ENCODE data around the gene CCDC13. TPM values are rescaled to one million over a fixed set of nuclear protein-coding genes. Genes with fewer than 3 reads are reported as not detected.

Gene CCDC13
- total RNA-seq, 6 experiments from 2014 or later: 1.2 to 2.5 (median 1.6) TPM

DNA sequence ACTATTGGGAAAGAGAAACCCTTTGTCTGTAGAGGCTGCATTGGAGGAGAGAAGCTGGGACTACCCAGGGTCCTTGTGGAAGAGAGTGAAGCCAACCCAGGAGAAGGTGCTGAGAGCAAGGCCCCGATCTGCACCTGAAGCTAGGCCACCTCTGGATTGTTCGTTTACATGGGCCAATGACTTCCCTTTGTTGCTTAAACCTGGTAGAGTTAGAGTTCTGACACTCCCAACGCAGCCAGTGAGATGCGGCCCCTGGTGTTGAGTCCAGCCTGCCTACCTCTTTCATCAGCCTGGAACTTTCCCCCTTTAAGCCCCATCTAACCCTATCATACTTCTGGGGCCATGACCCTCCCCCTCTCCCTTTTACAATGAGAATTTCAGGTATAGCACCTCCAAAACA lies 30.8 kb downstream of the CCDC13 start:
- no peak overlapping the region for H3K4me3 ChIP-seq
- 94% methylated on average over 3 of the region's 4 CpGs for WGBS (ENCODE audit: insufficient coverage, low coverage, low lambda C conversion rate, missing lambda C conversion rate)
- H3K27me3 ChIP-seq: no peaks in the 10 kb centered on the region
- DNase-seq: no peak
- H3K36me3 ChIP-seq: no peaks in the 10 kb centered on the region
- intact Hi-C loops (cut with DNase I): no loop called here
- no peaks in the 10 kb centered on the region for H3K9me3 ChIP-seq
- TF ChIP-seq, protein P1, sequence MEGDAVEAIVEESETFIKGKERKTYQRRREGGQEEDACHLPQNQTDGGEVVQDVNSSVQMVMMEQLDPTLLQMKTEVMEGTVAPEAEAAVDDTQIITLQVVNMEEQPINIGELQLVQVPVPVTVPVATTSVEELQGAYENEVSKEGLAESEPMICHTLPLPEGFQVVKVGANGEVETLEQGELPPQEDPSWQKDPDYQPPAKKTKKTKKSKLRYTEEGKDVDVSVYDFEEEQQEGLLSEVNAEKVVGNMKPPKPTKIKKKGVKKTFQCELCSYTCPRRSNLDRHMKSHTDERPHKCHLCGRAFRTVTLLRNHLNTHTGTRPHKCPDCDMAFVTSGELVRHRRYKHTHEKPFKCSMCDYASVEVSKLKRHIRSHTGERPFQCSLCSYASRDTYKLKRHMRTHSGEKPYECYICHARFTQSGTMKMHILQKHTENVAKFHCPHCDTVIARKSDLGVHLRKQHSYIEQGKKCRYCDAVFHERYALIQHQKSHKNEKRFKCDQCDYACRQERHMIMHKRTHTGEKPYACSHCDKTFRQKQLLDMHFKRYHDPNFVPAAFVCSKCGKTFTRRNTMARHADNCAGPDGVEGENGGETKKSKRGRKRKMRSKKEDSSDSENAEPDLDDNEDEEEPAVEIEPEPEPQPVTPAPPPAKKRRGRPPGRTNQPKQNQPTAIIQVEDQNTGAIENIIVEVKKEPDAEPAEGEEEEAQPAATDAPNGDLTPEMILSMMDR (IDR thresholded peaks at IDR 0.05): no peak
- TF ChIP-seq POLR2A (IDR thresholded peaks at IDR 0.05): no peak
- ATAC-seq: no peak
- H3K4me1 ChIP-seq: peaks cover 0 to 19% (median 9%) of the 10 kb centered on the region in 4 donors
- no peak overlapping the region for H3K27ac ChIP-seq

DNA sequence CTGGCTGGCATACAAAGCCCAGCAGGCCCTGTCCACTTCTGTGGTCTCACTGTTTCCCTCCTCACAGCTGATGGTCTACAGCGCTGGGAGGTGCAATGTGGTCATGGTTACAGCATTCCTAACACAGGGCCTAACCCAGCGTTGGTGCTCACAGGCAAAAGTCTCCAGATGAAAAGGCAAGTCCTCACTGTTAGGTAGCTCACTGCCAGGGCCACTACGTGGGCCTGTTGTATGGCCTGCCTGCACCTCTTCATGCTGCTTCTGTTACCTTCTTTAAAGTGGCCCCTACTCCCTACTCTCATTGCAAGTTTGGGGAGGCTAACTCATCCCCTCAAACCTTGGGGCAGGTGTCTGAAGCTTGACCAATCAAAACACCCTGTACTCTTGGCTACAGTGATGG lies 31.3 kb downstream of the CCDC13 start:
- Histone ChIP-seq H3K27me3 (no peaks in the 10 kb centered on the region), H3K4me1 (peaks cover 0 to 16% (median 7%) of the 10 kb centered on the region in 4 donors), H3K4me3 (no peak overlapping the region), H3K36me3 (no peaks in the 10 kb centered on the region), H3K27ac (no peak overlapping the region), H3K9me3 (no peaks in the 10 kb centered on the region)
- WGBS (ENCODE audit: insufficient coverage, low coverage, low lambda C conversion rate, missing lambda C conversion rate): no CpG with 5 or more reads among the region's 3 CpGs
- TF ChIP-seq POLR2A (IDR thresholded peaks at IDR 0.05): no peak
- TF ChIP-seq, protein P1 (IDR thresholded peaks at IDR 0.05): no peak
- ATAC-seq (no peak), DNase-seq (no peak)
- intact Hi-C loops (cut with DNase I): no loop called here

DNA sequence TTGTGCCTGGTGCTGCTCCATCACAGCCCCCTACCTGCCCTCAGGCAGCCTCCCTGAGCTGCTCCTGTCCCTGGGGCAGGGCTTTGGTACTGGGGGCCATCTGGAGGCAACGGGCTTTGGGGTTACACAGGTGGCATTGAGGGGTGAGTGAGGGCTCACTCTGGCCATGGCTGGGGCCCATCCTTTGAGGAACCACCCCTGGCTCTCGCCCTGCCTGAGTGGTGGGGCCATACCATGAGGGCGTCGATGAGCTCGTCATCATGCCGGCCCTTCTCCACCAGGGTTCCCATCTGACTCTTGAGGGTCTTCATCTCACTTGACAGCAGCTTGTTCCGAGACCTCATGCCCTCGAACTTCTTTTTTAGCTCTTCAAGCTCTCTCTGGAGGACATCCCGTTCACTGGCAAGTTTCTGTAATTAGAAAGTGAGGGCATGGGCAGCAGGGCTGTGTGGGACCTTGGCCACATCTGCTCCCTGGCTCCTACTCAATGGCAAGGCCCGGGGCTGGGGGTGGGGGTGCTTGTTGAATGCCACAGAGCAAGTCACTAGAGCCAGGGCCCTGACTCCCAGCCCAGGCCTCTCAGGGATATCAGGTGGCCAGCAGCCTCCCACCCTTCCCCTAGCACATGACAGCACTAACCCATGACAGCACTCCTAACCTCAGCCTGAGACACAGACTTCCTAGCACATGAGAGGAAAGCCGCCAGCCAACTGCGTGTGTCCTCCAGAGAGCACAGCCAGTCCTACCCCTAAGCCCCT lies 33.5 kb downstream of the CCDC13 start:
- ATAC-seq (no peak), DNase-seq (no peak)
- Histone ChIP-seq H3K36me3 (no peaks in the 10 kb centered on the region), H3K4me1 (peaks cover 0 to 3% (median under 1%) of the 10 kb centered on the region in 4 donors), H3K9me3 (no peaks in the 10 kb centered on the region), H3K27me3 (no peaks in the 10 kb centered on the region), H3K4me3 (no peak overlapping the region), H3K27ac (no peak overlapping the region)
- intact Hi-C loops (cut with DNase I): loop anchor here in 1 of 2 donors (10.0 kb wide), 1 partner anchor 55 kb away; the partner anchor contains the start of gene KLHL40
- TF ChIP-seq, protein P1 (IDR thresholded peaks at IDR 0.05): no peak
- no peak for TF ChIP-seq POLR2A (IDR thresholded peaks at IDR 0.05)
- 100% methylated on average over 4 of the region's 12 CpGs for WGBS (ENCODE audit: insufficient coverage, low coverage, low lambda C conversion rate, missing lambda C conversion rate)

DNA sequence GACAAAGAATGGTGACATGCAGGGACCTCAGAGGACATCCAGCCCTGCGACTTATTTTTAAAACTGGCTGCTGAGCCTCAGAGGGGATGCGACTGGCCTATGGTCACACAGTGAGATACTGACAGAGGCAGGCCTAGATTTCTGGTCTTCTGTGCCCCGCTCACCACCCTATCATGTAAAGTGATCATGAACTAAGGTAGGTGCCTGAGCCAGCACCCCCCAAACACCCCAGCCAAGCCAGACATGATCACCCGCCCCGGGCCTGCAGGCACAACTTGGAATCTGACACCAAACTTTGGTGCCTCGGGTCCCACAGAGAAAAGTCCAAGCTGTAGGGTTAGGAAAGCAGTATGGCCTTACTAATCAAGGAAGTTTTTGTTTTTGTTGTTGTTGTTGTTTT lies 36.5 kb downstream of the CCDC13 start:
- WGBS (ENCODE audit: insufficient coverage, low coverage, low lambda C conversion rate, missing lambda C conversion rate): 100% methylated on average over 3 of the region's 6 CpGs
- DNase-seq: no peak
- no peak for ATAC-seq
- no peaks in the 10 kb centered on the region for H3K27me3 ChIP-seq
- no peaks in the 10 kb centered on the region for H3K9me3 ChIP-seq
- TF ChIP-seq, protein P1 (IDR thresholded peaks at IDR 0.05): no peak
- TF ChIP-seq POLR2A (IDR thresholded peaks at IDR 0.05): no peak
- no peaks in the 10 kb centered on the region for H3K36me3 ChIP-seq
- no peaks in the 10 kb centered on the region for H3K4me1 ChIP-seq
- no peak overlapping the region for H3K4me3 ChIP-seq
- H3K27ac ChIP-seq: no peak overlapping the region
- intact Hi-C loops (cut with DNase I): loop anchor here in 1 of 2 donors (10.0 kb wide), 1 partner anchor 52 kb away; the partner anchor contains the start of gene KLHL40

Data from right lobe of liver (tissue), 6 donors.